M059J (cell line): ENCODE results near the gene EFCAB8. TPM values are rescaled to one million over a fixed set of nuclear protein-coding genes. Genes with fewer than 3 reads are reported as not detected.
"Not testable (repeated sequence)": the region's sequence is repeated elsewhere in the genome, so short reads cannot be mapped to it uniquely, and the experiment has no call there.

ENCODE experiments used
- DNase-seq: peaks from one replicate; pipeline ENCODE4 v3.0.0-alpha.2; 2012; ENCODE audit warnings: low read depth
- total RNA-seq: library from RNA; depleted of rRNA; stranded (reverse); fragments of >200 nt; shearing (Covaris generic); gene quantifications from 2 replicates; pipeline ENCODE4 v1.2.3, GENCODE V29; 2014

EFCAB8 gene
- total RNA-seq, 1 experiment from 2014 or later: not detected

DNA sequence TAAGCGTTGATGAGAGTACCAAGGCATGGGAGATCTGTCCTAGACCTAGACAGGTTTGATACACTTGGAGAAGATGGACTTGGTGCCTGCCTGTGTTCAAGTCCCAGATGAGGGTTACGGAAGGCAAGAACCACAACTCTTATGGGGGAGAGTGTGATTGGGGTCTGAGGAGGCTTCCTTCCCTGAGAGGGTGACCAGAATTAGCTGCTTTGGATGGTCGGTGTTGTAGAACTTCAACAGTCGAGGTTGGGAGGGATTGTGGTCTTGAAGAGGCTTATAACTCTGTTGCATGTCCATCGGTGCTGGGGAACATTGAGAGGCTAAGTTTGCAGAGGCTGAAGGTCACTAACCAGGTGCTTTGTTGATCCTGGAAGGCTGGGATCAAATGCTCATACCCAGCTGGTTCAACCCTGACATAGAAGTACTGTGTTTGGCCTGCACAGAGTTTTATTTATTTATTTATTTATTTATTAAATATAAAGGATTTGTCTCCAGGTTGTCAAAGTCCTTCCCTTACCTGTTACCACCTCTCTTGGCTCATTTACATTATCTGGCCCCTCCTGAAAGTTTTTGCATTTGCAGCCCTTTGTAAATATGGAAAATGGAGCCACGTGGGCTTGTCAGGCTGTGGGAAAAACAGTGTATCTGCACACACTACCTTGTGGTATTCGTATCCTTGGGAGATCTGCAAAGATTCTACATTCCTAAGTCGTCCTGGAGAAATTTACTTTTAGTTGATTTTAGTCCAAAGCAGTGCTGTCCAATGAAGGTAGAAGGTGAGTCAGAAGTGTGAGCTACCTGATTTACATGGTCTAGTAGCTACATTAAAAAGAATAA is 15.8 kb upstream of the EFCAB8 start:
- no peak for DNase-seq

DNA sequence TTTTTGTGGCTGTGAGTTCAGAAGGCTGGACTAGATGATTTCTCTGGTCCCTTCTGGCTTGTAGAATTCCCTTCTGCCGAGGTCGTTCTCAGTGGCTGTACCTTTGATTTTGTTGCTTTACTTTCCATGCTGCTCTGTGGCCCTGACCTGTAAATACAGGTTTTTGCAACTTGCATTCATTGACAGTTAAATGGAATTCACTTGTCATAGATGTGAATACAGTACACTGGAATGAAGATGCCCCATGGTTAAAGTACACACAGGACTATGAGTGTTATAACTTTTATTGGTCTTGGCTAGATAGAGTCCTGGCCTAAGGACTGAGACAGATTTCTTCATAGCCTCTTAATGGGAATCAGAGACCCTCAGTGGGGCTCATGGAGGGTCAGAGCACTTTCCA is 12.9 kb upstream of the EFCAB8 start:
- DNase-seq: no peak

DNA sequence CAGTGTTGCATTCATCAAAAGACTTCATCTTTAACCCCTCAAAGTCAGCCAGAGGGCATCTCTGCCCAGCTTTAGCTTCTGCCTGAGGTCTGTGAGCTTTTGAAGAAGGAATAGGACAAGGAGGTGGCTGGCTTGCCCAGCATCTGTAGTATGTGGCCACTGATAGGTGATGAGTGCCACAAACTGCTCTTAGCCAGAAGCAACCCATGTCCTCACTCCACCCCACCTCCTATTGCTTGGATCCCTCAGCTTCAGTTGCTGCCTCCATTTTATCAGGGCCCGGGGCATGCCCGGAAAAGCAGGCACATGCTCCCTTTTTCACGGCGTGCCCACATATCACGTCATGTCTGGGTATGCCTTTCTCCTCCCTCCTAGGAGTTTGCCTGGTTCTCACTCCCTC is 11.9 kb upstream of the EFCAB8 start:
- no peak for DNase-seq

DNA sequence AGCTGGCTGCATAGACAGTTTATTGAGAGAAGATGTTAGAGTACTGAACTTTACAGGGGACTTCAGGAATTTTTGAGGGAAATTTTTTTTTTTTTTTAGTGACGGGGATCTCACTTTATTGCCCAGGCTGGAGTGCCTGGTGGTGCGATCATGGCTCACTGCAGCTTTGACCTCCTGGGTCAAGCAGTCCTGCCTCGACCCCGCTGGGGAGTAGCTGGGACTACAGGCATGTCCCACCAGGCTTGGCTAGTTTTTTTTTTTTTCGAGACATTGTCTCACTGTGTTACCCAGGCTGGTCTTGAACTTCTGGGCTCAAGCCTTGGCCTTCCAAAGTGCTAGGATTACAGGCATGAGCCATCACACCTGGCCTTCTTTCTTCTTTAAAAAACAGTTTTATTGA is 10.8 kb upstream of the EFCAB8 start:
- no peak for DNase-seq

DNA sequence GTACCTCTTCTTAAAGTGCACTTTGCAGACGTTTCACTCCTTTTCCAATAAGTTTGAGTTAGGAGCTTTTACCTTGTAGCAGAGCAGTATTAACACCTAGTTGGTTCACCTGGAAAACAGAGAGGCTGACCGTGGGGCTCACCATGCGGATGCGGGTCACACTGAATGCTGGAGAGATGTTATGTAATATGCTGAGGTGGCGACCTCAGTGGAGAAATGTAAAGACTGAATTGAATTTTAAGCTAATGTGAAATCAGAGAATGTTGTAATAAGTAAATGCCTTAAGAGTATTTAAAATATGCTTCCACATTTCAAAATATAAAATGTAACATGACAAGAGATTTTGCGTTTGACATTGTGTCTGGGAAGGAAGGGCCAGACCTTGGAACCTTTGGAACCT is 9.9 kb upstream of the EFCAB8 start:
- DNase-seq: no peak

DNA sequence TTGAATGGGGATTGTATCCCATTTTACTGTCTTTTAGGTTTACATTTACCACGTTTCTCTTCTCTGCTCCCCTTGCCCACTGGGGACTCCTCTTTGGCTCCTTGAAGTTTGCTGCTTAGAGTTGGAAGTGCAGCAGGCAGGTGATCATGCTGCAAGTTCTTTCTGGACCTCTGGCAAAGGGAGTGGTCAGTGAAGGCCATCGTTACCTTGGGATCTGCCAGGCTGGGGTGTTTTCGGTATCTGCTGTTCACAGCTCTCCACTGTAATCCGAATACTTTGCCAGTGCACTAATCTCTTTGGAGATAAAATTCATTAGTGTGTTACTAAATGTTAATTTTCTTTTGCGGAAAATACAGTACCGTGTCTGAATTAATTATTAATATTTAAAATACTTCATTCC is 9.1 kb upstream of the EFCAB8 start:
- DNase-seq: no peak

DNA sequence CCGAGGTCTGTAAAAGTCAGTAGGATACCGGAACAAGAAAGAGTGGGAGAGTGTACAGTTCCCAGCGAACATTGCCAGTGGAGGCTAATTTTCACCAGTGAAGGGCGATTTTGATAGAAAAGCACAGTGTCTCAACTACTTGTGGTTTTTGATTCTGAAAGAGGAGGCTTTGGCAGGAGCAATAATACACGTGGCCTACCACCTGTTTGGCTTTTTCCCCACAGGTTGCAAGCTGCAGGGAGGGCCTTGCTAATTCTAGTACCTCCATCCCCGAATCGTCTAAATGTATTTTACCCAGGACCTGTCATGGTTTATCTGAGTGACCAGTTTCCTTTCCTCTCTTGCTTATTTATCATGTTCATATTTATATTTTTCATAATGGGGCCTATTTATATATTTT is 3.3 kb upstream of the EFCAB8 start:
- DNase-seq: no peak

DNA sequence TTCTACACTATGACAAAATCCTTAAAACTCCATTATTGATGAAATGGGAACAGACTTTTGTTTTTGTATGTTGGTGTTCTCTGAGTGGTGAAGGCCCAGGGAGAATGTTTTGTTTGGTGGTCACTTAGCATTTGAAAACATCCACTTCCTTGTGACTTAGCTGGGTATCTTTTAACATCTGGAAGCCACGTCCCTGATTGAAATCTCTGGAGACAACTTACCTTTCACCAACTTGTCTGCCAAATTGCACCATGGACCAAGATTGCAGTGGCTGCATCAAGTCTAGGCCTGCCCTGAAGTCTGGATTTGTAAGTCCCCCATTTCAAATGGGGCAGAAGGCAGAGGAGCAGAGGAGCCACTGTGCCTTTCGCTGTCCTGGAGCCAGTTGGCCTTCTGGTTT is 534 bp upstream of the EFCAB8 start:
- no peak for DNase-seq

DNA sequence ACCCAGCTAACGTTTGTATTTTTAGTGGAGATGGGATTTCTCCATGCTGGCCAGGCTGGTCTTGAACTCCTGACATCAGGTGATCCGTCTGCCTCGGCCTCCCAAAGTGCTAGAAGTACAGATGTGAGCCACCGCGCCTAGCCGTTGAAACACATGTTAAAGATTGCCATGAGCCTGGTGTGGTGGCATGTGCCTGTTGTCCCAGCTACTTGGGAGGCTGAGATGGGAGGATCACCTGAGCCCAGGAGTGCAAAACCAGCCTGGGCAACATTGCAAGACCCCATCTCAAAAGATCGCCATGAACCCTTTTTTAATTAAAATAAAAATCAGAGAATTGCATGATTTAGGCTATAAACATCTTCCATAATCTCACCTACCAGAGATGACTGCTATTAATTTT is 2.7 kb downstream of the EFCAB8 start:
- DNase-seq: no peak

DNA sequence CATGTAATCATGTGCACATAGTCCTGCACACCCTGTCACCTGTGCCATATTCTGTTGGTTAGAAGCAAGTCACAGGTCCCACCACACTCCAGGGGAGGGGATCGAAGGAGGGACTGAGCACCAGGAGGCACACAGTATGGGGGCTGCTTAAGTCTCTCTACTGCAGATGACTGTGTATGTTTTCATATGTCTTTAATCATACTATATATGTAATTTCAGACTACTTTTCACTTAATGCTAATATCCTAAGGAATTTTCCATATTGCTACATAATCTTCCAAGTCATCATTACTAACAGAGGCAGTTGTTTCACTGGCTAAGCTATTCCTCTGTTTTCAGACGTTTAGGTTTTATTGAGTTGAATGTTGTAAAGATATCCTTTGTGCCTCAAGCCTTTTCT is 10.8 kb downstream of the EFCAB8 start:
- no peak for DNase-seq

DNA sequence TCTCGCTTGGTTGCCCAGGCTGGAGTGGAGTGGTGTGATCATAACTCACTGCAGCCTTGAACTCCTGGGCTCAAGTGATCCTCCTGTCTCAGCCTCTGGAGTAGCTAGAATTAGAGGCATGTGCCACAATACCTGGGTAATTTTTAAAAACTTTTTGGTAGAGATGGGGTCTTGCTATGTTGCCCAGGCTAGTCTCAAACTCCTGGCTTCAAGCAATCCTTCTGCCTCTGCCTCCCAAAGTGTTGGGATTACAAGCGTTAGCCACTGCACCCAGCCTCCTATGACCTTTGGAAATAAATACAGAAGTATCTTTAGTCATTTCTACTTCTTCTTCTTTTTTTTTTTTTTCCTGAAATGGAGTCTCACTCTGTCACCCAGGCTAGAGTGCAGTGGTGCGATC is 11.8 kb downstream of the EFCAB8 start:
- not testable (repeated sequence) for DNase-seq

DNA sequence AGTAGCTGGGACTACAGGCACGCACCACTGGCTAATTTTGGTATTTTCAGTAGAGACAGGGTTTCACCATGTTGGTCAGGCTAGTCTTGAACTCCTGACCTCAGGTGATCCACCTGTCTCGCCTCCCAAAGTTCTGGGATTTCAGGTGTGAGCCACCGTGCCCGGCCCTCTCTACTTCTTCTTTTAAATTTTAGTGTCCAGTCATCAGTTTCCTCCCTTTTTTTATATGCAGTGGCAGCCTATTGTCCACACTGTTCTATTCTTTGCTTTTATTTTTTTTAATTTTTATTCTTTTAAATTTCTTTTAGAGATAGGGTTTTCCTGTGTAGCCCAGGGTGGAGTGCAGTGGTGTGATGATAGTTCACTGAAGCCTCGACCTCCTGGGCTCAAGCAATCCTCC is 12.3 kb downstream of the EFCAB8 start:
- DNase-seq: no peak

DNA sequence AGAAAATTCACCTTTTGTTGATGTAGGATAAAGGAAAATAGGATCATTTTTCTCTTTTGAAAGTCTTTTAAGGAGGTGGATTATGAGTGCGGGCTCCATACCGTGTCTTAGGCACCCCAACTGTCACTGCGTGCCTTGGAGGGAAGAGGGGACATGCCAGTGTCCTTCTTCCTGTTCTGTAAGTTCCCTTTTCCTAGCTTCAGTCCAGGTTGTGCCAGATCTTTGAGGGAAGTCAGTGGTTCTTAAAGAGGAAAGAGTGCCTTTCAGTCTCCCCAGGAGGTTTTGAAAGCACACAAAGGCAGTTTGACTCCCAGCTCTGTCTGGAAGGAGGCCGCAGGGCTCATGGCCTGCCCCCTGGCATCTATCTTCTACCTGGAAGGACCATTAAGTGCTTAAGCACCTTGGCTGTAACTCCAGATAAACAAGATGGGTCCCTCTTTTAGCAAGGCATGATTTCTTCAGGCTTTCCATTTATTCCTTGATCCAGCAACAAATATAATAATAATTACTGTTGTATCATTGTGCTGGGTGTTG is 13.0 kb downstream of the EFCAB8 start:
- DNase-seq: no peak

DNA sequence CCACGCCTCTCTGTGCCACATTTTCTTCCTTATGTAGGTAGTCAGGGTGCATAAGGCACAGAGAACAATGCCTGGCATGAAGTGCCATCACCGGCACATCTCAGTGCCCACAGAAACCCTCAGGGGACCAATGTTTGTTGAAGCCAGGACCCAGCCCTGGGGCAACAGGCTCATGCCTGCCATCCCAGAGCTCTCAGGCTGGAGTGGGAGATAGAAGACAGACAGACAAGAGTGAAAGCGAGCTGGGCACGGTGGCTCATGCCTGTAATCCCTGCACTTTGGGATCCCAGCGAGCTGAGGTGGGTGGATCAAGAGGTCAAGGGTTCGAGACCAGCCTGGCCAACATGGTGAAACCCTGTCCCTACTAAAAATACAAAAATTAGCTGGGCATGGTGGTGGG is 13.5 kb downstream of the EFCAB8 start:
- DNase-seq: no peak

DNA sequence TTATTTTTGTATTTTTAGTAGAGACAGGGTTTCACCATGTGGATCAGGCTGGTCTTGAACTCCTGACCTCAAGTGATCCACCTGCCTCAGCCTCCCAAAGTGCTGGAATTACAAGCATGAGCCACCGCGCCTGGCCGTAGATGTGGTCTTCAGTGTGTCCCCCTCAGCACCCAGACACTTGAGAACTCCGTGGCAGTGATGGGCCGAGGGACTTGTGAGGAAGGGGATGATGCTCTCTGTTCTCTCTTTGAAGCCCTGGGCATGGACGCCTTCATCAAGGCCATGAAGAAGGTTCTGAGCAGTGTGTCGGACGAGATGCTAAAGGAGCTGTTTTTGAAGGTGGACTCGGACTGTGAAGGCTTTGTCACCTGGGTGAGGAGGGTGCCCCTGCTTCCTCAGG is 16.9 kb downstream of the EFCAB8 start:
- no peak for DNase-seq

DNA sequence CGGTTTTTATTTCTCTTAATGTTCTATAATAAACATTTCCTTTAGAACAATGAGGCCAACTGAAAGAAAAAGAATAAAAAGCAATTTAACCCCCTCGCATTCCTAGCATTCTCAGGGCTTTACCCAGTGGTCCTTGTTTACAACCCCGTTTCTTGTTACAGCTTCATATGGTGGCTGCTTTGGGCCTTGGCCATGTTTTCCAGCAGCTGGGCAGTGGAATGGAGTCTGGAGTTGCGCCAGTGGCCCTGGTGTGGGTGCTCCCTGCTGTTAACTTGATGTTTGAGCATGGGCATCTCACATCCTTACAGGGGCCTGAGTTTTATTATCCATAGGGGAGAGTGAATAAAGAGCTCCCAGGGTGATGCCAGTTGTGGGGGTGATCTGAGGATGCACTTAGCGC is 18.8 kb downstream of the EFCAB8 start:
- DNase-seq: peak; percentile 43

DNA sequence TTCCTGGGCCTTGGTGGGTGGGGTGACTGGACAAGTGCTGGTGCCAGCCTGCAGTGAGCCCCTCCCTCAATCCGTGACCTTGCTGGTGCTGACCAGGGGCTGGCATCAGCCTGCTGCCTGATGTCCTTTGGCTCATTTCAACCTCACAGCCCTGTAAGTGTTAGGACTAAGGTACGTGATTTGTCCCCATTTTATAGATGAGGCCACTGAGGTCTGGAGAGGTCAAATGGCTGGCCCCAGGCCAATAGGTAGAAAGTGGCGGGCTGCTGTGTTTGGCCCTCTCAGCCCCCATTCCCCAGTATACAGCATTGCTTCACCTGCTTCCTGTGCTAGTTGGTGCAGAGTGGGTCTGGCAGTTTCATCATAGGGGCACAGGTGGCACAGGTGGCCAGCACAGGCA is 20.1 kb downstream of the EFCAB8 start:
- DNase-seq: no peak

DNA sequence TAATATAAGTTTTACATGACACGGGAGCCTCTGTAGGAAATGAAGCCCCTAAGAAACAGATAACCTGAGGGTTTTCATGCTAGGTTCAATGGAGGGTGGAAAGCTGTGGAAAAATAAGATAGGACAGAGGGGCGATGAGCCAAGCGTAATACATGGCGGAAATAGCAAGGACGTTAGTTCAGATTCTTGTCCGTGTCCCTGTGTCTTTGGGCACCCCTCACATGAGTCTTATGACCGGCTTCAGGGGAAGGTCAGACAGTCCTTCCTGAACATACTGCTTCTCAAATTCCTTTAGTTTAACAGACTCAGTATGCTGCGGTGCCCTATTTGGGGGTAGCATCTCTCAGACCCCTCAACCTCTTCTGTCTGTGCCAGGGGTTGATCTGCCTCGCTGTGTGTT is 20.8 kb downstream of the EFCAB8 start:
- no peak for DNase-seq

DNA sequence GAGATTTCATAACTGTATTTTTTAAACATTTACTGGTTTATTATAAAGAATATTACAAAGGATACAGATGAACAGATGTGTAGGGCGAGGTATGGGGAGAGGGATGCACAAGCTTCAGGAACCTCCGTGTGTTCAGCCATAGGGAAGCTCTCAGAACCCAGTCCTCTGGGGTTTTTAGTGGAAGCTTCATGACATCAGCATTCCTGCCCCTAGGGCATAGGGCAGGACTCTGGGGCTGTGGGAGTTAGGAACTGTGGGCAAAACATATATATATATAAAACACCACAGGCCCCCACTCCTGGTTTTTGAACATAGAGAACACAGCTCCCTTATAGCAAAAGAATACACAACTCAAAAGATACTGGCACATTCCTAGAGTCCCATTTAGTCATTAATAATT is 21.9 kb downstream of the EFCAB8 start:
- DNase-seq: no peak

DNA sequence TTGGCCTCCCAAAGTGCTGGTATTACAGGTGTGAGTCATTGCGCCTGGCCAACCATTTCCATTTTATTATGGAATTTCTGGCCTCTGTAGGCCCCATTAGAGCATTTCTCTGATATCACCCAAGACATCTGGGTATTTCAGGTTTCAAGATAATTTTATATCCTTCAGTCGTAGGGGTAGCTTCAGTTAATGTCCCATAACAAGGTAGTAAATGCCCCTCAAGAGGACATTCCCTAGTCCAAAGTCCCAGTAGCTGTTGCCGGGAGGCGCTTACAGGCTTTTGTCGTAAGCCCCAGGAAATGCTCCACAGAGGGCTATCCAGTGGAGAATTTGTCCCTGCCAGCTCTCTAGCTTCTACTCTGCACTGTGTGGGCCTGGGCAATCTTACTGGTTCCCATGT is 24.4 kb downstream of the EFCAB8 start:
- DNase-seq: no peak

DNA sequence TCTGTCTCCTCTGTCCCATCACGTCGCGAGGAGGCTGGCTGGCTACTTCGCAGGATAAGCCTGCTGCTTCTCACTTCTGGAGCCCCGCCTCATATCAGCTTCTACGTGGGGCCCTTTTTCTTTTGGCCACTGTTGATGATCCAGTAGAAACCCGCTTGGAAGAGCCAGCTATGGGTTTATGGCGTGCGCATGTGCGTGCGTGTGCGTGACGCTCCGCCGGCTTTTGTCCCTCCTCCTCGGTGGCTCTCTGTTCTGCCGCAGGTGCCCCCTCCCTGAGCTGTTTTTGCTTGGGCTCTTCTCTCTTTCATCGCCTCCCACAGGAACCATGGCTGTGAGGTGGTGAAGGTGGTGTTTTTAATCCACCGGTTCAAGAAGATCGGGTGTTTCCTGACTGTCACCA is 26.5 kb downstream of the EFCAB8 start:
- DNase-seq: no peak

DNA sequence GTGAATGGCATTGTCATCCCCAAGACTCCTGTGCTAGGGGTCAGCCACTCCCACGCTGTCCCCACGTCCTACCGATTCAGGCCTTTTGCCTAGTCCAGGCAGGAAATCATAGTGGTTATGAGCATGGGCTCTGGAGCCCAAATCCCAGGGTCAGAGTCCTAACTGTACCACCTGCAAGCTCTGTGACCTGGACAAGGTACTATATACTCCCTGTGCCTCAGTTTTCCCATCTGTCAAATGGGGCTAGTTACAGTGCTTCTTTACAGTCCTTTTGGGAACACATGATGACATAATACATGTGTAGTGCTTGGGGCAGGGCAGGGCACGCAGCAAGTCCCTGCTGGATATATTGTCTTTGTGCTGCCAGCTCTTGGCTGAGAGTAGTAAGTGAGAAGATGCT is 27.2 kb downstream of the EFCAB8 start:
- no peak for DNase-seq

DNA sequence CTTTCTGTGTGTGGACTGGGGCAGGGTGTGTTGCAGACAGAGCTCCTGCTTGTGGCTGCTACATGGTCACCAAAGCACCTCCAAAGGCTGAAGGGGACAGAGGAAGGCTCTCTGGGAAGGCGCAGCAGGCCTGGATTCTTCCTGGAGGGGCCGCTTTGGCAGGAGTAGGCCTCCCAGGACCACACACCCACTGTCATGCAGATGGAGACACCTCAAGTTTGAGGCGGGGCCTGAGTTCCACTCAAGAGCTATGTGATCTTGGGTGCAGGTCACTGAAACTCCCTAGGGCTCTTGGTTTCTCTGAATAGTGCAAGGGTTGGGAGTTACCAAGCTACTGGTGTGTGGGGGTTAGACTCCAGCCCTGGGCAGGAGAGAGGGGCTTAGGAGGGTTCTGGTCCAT is 27.9 kb downstream of the EFCAB8 start:
- DNase-seq: no peak

DNA sequence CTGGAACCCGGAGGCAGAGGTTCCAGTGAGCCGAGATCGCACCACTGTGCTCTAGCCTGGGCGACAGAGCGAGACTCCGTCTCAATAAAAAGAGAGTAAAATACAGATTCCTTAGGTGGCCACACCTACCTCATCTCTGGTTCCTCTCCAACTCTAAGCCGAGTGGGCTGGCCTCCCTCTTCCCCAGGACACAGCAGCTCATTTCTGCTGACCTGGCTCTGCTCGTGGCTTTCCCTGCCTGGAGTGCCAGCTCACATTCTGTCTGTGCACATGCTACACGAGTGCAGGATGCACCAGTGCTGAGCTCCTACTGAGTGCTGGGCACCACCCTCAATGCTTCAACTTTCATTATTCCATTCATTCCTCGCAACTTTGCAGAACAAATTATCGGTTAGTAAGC is 28.8 kb downstream of the EFCAB8 start:
- DNase-seq: no peak
